Tibial artery (tissue), 4 donors: Measurements from ENCODE around the gene IKBIP.
A peak's percentile ranks its signal among the peaks of the same experiment; 100 is the strongest.

Experiments used
- DNase-seq, 2 donors: peaks; one replicate each; pipeline ENCODE4 v3.0.0-alpha.2; 2019
- H3K27ac ChIP-seq, 2 donors: fragments of 200-600 bp; sonication (generic) in 1 of 2; 1 replicate in 1 of 2; 2 replicates in 1 of 2; pipeline ENCODE4 v1.5.1; 2018 to 2019; ENCODE audit warnings: mild to moderate bottlenecking in 1 of 2
- H3K27me3 ChIP-seq, 2 donors: fragments of 200-600 bp; sonication (generic) in 1 of 2; one replicate each; pipeline versions ENCODE4 v1.5.1 to v1.6.0; 2016 to 2019
- H3K36me3 ChIP-seq, 3 donors: fragments of 200-600 bp; sonication (generic) in 2 of 3; one replicate each; pipeline ENCODE4 v1.5.1; 2016 to 2019; ENCODE audit warnings: mild to moderate bottlenecking in 2 of 3
- H3K4me1 ChIP-seq, 4 donors: fragments of 200-600 bp; sonication (generic) in 2 of 4; 1 replicate in 3 of 4; 2 replicates in 1 of 4; pipeline ENCODE4 v1.5.1; 2016 to 2019
- H3K4me3 ChIP-seq, 2 donors: fragments of 200-600 bp; sonication (generic) in 1 of 2; 1 replicate in 1 of 2; 2 replicates in 1 of 2; pipeline ENCODE4 v1.5.1; 2018 to 2019; ENCODE audit warnings: mild to moderate bottlenecking in 2 of 2
- H3K9me3 ChIP-seq, 3 donors: fragments of 200-600 bp; sonication (generic) in 1 of 3; one replicate each; pipeline ENCODE4 v1.5.1; 2016 to 2019
- intact Hi-C: fragments of 100-400 bp; cut with DNase I; formaldehyde crosslinking; loops from one replicate; pipeline ENCODE4 v1.15.0; 2023; ENCODE audit warnings: low total_unique reads
- TF ChIP-seq, protein P1 (sequence below), 2 experiments: fragments of 200-600 bp in 1 of 2; fragments of 450-650 bp in 1 of 2; IDR thresholded peaks; one replicate each; pipeline ENCODE4 v1.5.1; 2017 to 2019; ENCODE audit warnings: antibody characterized with exemption in 2 of 2, mild to moderate bottlenecking in 1 of 2, moderate library complexity in 1 of 2

IKBIP gene

DNA sequence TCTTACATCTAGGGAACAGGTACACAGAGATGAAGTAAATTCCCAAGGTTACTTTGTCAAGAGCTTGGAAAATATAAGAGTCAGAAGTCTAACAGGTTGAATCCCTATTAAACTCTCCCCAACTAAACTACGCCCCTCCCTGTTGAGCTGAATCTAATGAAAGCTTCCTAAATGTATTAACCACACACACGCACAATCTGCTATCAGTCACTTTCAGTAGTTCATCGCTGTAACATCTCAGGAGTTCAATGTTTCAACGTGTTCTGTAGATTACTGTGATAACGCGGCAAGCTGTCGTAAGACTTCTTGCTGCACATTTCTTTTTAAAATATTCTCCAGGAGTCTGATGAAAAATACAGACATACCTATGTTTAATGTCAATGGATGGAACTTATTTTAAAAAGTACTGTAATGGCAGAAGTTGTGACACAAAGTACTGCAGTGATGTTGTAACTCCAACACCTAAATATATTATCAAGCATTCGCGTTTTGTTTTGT lies 51.7 kb downstream of the IKBIP start:
- peak overlapping the region; percentile 84 to 97 for H3K4me3 ChIP-seq
- no peaks in the 10 kb centered on the region for H3K9me3 ChIP-seq
- H3K27me3 ChIP-seq: no peaks in the 10 kb centered on the region
- DNase-seq: no peak
- H3K36me3 ChIP-seq: peaks cover 8 to 17% (median 12%) of the 10 kb centered on the region in 3 donors
- H3K27ac ChIP-seq: peak overlapping the region; percentile 92
- intact Hi-C loops: no loop called here
- TF ChIP-seq, protein P1, sequence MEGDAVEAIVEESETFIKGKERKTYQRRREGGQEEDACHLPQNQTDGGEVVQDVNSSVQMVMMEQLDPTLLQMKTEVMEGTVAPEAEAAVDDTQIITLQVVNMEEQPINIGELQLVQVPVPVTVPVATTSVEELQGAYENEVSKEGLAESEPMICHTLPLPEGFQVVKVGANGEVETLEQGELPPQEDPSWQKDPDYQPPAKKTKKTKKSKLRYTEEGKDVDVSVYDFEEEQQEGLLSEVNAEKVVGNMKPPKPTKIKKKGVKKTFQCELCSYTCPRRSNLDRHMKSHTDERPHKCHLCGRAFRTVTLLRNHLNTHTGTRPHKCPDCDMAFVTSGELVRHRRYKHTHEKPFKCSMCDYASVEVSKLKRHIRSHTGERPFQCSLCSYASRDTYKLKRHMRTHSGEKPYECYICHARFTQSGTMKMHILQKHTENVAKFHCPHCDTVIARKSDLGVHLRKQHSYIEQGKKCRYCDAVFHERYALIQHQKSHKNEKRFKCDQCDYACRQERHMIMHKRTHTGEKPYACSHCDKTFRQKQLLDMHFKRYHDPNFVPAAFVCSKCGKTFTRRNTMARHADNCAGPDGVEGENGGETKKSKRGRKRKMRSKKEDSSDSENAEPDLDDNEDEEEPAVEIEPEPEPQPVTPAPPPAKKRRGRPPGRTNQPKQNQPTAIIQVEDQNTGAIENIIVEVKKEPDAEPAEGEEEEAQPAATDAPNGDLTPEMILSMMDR (IDR thresholded peaks at IDR 0.05): no peak
- peaks cover 0 to 28% (median 15%) of the 10 kb centered on the region in 4 donors for H3K4me1 ChIP-seq

DNA sequence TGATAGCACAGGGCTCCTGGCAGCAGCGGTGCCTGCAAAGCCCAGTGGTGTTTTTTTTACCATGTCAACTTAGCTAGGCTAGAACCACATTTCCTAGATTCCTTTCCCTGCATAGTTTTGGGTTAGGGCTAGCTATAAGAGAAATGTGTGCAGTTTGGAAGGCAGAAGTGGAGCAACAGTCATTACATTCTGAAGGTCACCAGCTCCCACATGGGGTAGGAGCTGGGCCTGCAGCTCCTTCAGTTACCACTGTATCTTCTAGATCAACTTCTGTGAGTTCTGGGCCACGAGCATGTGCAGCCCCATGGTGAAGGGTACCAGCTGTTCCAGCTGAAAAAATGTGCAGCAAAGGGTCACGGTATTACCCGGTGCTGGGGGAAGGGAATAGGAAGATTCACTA lies 53.4 kb downstream of the IKBIP start:
- H3K9me3 ChIP-seq: no peaks in the 10 kb centered on the region
- H3K36me3 ChIP-seq: peaks cover 0 to 5% (median under 1%) of the 10 kb centered on the region in 3 donors
- no peaks in the 10 kb centered on the region for H3K27me3 ChIP-seq
- TF ChIP-seq, protein P1 (IDR thresholded peaks at IDR 0.05): no peak
- no peak overlapping the region for H3K4me3 ChIP-seq
- no peak overlapping the region for H3K27ac ChIP-seq
- H3K4me1 ChIP-seq: peaks cover 0 to 12% (median 11%) of the 10 kb centered on the region in 4 donors
- no peak for DNase-seq
- intact Hi-C loops: no loop called here

DNA sequence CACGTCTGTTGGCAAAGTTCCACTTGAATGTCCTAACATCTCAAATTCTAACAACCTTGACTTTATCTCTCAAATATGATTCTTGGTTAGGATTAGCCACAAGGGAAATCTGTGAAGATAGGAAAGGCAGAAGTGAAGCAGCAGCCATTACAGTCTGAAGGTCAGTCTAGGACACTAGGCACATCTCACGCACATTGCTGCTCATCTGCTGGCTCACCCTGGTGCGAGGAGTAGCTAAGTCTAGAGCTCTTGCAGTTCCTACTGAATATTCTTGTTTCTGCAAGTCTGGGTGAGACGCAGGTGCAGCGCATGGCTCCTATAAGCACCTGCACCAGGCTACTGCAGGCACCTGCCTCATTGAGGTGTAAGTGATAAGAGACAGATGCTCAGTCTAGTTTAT lies 57.5 kb downstream of the IKBIP start:
- TF ChIP-seq, protein P1 (IDR thresholded peaks at IDR 0.05): no peak
- intact Hi-C loops: loop anchor here (5.0 kb wide), 1 partner anchor 55 kb away; the partner anchor contains the start of gene IKBIP
- H3K27ac ChIP-seq: no peak overlapping the region
- no peak for DNase-seq
- no peaks in the 10 kb centered on the region for H3K27me3 ChIP-seq
- no peaks in the 10 kb centered on the region for H3K9me3 ChIP-seq
- no peaks in the 10 kb centered on the region for H3K4me1 ChIP-seq
- H3K36me3 ChIP-seq: no peaks in the 10 kb centered on the region
- H3K4me3 ChIP-seq: no peak overlapping the region

DNA sequence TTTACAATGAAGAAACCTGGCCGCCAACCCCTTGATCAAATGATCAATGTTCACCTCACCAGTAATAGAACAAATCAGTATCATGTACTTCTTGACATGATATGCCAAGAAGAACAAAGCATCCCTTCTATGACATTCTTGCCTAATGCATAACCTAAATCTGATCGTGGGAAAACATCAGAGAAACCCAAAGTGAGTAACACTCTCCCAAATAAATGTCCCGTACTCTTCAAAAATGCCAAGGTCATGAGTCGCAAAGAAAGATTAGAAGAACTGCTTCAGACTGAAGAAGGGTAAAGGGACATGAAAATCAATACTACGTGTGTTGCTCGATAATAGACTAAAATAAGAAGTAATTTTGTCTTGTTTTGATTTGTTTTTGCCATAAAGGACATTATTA lies 62.5 kb downstream of the IKBIP start:
- H3K9me3 ChIP-seq: no peaks in the 10 kb centered on the region
- no peaks in the 10 kb centered on the region for H3K36me3 ChIP-seq
- intact Hi-C loops: no loop called here
- no peaks in the 10 kb centered on the region for H3K4me1 ChIP-seq
- TF ChIP-seq, protein P1 (IDR thresholded peaks at IDR 0.05): no peak
- no peak for DNase-seq
- H3K27me3 ChIP-seq: no peaks in the 10 kb centered on the region
- H3K4me3 ChIP-seq: no peak overlapping the region
- H3K27ac ChIP-seq: no peak overlapping the region

DNA sequence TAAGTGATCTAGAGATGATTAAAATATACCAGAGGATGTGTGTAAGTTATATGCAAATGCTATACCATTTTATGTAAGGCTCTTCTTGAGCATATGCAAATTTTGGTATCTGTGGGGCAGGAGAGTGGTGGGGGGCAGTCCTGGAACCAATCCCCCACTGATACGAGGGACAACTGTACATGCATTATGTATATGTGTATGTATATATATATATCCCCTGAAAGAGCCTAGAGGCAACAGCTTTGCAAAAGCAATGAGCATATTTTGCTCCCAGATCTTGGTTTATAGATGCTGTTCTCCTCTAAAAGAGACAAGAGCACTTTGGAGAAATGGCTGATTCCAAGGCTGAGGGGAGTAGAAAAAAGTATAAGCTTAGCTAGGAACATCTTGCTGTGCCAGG lies 63.5 kb downstream of the IKBIP start:
- no peaks in the 10 kb centered on the region for H3K4me1 ChIP-seq
- no peaks in the 10 kb centered on the region for H3K9me3 ChIP-seq
- no peak overlapping the region for H3K4me3 ChIP-seq
- no peaks in the 10 kb centered on the region for H3K27me3 ChIP-seq
- TF ChIP-seq, protein P1 (IDR thresholded peaks at IDR 0.05): no peak
- no peak for DNase-seq
- H3K36me3 ChIP-seq: no peaks in the 10 kb centered on the region
- no peak overlapping the region for H3K27ac ChIP-seq
- intact Hi-C loops: no loop called here

DNA sequence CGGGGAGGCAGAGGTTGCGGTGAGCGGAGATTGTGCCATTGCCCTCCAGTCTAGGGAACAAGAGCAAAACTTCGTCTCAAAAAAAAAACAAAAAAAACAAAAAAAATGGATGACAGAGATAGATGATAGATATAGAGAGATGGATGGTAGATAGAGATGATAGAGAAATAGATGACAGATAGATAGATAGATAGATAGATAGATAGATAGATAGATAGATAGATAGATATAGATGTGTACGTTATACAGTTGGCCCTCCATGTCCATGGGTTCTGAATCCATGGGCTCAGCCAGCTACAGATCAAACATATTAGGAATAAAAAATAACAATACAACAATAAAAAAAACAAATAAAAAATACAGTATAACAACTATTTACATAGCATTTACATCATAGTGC lies 63.9 kb downstream of the IKBIP start:
- Histone ChIP-seq H3K27me3 (no peaks in the 10 kb centered on the region), H3K9me3 (no peaks in the 10 kb centered on the region), H3K27ac (no peak overlapping the region), H3K4me3 (no peak overlapping the region), H3K36me3 (no peaks in the 10 kb centered on the region), H3K4me1 (no peaks in the 10 kb centered on the region)
- TF ChIP-seq, protein P1 (IDR thresholded peaks at IDR 0.05): no peak
- intact Hi-C loops: no loop called here
- DNase-seq: no peak
